ENCODE data around the gene DACH2.

The DACH2 gene

GRCh38 chrX:86829786-86830185 lies 681.5 kb downstream of the DACH2 start:
- DNase-seq = no peak

GRCh38 chrX:86830685-86831084 lies 682.4 kb downstream of the DACH2 start:
- no peak for DNase-seq

- no peak for DNase-seq
These were observed 696.9 kb downstream of the DACH2 start for GRCh38 chrX:86845101-86845500.
